Astrocyte of the cerebellum (primary cell): Measurements from ENCODE around the gene MRPS35.

ENCODE experiments used
- DNase-seq: peaks from one replicate; pipeline ENCODE4 v3.0.0-alpha.2; 2011; ENCODE audit warnings: low read depth
- H3K4me3 ChIP-seq: 2 replicates; pipeline ENCODE4 v1.5.1; 2011; ENCODE audit warnings: mild to moderate bottlenecking, low read depth, low read length, moderate library complexity
- in situ Hi-C: cut with HindIII; loops from 2 replicates; pipeline ENCODE4 v1.10.0; 2017; ENCODE audit warnings: low sequenced_read_pairs
- TF ChIP-seq, protein P1 (sequence below): IDR thresholded peaks from 2 replicates; pipeline ENCODE4 v1.5.1; 2012; ENCODE audit warnings: low read length, low read depth, moderate library complexity, mild to moderate bottlenecking; ENCODE audit errors: missing control alignments

The MRPS35 gene

DNA sequence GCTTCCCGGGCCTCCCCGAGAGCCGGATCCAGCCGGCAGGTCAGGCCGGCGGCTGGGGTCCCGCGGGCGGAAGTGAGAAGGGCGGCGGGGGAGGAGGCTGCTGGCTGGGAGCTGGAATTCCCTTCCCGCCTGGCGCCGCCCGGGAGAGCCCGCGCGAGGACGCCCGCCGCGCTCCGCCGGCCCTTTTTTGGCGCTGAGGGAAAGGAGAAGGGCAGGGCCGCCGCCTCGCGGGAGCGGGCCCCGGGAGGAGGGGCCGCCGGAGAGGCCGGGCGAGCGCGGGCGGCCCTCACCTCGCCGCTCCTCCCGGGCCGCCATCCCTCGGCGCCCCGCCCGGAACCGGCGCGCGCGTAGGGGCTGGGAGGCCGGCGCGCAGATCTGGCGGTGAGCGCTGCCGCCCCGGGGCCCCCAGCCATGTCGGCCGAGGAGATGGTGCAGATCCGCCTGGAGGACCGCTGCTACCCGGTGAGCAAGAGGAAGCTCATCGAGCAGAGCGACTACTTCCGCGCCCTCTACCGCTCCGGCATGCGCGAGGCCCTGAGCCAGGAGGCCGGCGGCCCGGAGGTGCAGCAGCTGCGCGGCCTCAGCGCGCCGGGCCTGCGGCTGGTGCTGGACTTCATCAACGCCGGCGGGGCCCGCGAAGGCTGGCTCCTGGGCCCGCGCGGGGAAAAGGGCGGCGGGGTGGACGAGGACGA, 69.4 kb downstream of the MRPS35 start, which contains the start of the genes KLHL42 and MANSC4:
Gene KLHL42, plus strand, starts transcription at position 314 of the 692 bp plus-strand sequence. Its CDS starts 98 bp downstream, at position 412.
Gene MANSC4, minus strand, starts transcription at position 317 of the 692 bp plus-strand sequence. CDS start 8,960 bp downstream, outside the sequence.
- in situ Hi-C loops = no loop called here
- TF ChIP-seq, protein P1, sequence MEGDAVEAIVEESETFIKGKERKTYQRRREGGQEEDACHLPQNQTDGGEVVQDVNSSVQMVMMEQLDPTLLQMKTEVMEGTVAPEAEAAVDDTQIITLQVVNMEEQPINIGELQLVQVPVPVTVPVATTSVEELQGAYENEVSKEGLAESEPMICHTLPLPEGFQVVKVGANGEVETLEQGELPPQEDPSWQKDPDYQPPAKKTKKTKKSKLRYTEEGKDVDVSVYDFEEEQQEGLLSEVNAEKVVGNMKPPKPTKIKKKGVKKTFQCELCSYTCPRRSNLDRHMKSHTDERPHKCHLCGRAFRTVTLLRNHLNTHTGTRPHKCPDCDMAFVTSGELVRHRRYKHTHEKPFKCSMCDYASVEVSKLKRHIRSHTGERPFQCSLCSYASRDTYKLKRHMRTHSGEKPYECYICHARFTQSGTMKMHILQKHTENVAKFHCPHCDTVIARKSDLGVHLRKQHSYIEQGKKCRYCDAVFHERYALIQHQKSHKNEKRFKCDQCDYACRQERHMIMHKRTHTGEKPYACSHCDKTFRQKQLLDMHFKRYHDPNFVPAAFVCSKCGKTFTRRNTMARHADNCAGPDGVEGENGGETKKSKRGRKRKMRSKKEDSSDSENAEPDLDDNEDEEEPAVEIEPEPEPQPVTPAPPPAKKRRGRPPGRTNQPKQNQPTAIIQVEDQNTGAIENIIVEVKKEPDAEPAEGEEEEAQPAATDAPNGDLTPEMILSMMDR = no peak
- H3K4me3 ChIP-seq = peak within 1 kb of the TSS; percentile 68
- peak; percentile 19 for DNase-seq

GRCh38 chr12:27780612-27781408, 70.2 kb downstream of the MRPS35 start:
- H3K4me3 ChIP-seq = peak overlapping the region; percentile 68
- TF ChIP-seq, protein P1 = no peak
- in situ Hi-C loops = no loop called here
- DNase-seq = no peak

DNA sequence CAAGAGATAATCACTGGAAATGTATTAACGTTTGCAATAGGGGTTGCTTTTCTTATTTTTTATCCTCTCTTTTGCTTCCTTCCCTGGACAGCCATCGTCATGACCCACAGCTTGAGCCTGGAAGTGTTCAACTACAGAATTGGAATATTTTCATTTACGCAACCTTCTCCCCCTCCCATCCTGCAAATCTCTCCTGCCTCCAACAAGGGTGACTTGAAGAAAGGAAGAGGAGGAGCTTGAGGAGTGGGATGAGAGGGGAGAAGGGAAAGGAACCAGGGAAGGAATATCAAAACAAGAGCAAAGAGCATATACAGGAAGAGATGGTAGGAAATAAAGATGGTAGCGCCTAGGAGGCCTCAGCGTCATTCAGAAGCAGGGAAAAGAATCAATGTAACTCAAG, 71.0 kb downstream of the MRPS35 start:
- DNase-seq = peak; percentile 15
- in situ Hi-C loops = no loop called here
- peak overlapping the region; percentile 68 for H3K4me3 ChIP-seq
- TF ChIP-seq, protein P1 = no peak

DNA sequence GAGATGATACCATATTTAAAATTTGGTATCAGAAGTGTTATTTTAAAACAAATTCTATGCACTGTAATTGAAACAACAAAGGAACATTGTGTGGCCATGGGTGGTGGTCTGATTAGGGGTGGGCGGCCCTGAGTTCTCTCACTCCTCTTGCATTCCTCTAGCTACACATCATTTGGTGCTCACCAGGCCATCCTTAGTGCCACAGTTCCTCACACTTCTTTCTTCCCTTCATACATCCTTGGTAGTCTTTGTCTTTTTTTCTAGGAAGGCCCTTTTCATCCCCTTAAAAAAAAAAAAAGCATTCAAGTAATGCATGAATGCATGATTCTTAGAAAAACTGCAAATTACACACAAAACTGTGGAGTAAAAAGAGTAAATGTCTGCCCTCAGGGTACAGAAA, 71.8 kb downstream of the MRPS35 start:
- H3K4me3 ChIP-seq = no peak overlapping the region
- no peak for DNase-seq
- in situ Hi-C loops = no loop called here
- TF ChIP-seq, protein P1 = no peak

- in situ Hi-C loops = no loop called here
- TF ChIP-seq, protein P1 = no peak
- peak; percentile 8 for DNase-seq
- H3K4me3 ChIP-seq = no peak overlapping the region
Observed at GRCh38 chr12:27785882-27786570, 75.4 kb downstream of the MRPS35 start.

- no peak overlapping the region for H3K4me3 ChIP-seq
- in situ Hi-C loops = no loop called here
- no peak for DNase-seq
- TF ChIP-seq, protein P1 = no peak
Observed at GRCh38 chr12:27787559-27787958, 76.9 kb downstream of the MRPS35 start.
